ENCODE results near the gene APOBEC3A.

- TF ChIP-seq CTCF (IDR thresholded peaks at IDR 0.05) (no peak), POLR2A (IDR thresholded peaks at IDR 0.05) (no peak), EP300 (IDR thresholded peaks at IDR 0.05) (no peak)
Measured at GRCh38 chr22:38925571-38926041, 31.8 kb upstream of the APOBEC3A start.
